WTC11 (cell line): Measurements from ENCODE around the gene UBL4A. TPM values are rescaled to one million over a fixed set of nuclear protein-coding genes. Genes with fewer than 3 reads are reported as not detected.

Source experiments
- ATAC-seq: fragments of 200-7000 bp; cut with Tn5 transposase; 2 replicates; pipeline ENCODE4 v1.10.0; 2021; ENCODE audit warnings: mild to moderate bottlenecking, moderate library complexity
- CTCF ChIA-PET: fragments of 300-600 bp; sonication (Branson Sonifier 250); formaldehyde crosslinking; loops from one replicate; lab custom pipeline; 2021; ENCODE audit warnings: antibody characterized with exemption; lab: Charles Lee
- POLR2A ChIA-PET: fragments of 350-600 bp; sonication (Branson Sonifier 250); formaldehyde crosslinking; loops from one replicate; lab custom pipeline; 2021; ENCODE audit warnings: antibody characterized with exemption; lab: Charles Lee
- DNase-seq: peaks from one replicate; pipeline ENCODE4 v3.0.0; 2021; ENCODE audit warnings: low spot score
- H3K27ac Mint-ChIP-seq: 2 replicates; pipeline ENCODE4 v1.8.0; 2021; ENCODE audit warnings: mixed read lengths
- H3K27me3 Mint-ChIP-seq: 2 replicates; pipeline ENCODE4 v1.8.0; 2021; ENCODE audit warnings: low read depth, mild to moderate bottlenecking, moderate library complexity, mixed read lengths
- H3K36me3 Mint-ChIP-seq: 2 replicates; pipeline ENCODE4 v1.8.0; 2021; ENCODE audit warnings: mixed read lengths
- H3K4me1 Mint-ChIP-seq: 2 replicates; pipeline ENCODE4 v1.8.0; 2022; ENCODE audit warnings: mixed read lengths
- H3K4me3 Mint-ChIP-seq: 2 replicates; pipeline ENCODE4 v1.8.0; 2021; ENCODE audit warnings: mild to moderate bottlenecking, moderate library complexity, mixed read lengths
- H3K9me3 Mint-ChIP-seq: 2 replicates; pipeline ENCODE4 v1.8.0; 2021; ENCODE audit warnings: mixed read lengths
- ARID4B ChIP-seq: sonication (generic); formaldehyde crosslinking; IDR thresholded peaks from 2 replicates; pipeline ENCODE4 v1.8.0; 2023; ENCODE audit warnings: missing genetic modification reagents, mild to moderate bottlenecking, borderline replicate concordance
- ATF6 ChIP-seq: sonication (generic); formaldehyde crosslinking; IDR thresholded peaks from 2 replicates; pipeline ENCODE4 v1.8.1; 2023; ENCODE audit warnings: mild to moderate bottlenecking, missing genetic modification reagents
- CBFB ChIP-seq: sonication (generic); formaldehyde crosslinking; IDR thresholded peaks from 2 replicates; pipeline ENCODE4 v1.8.1; 2022; ENCODE audit warnings: mild to moderate bottlenecking, low read depth, missing genetic modification reagents
- ETV6 ChIP-seq: sonication (generic); formaldehyde crosslinking; IDR thresholded peaks from 2 replicates; pipeline ENCODE4 v1.8.1; 2022; ENCODE audit warnings: mild to moderate bottlenecking, missing genetic modification reagents
- FOXJ3 ChIP-seq: sonication (generic); formaldehyde crosslinking; IDR thresholded peaks from 2 replicates; pipeline ENCODE4 v1.9.0; 2021; ENCODE audit warnings: missing genetic modification reagents, mild to moderate bottlenecking, borderline replicate concordance
- FOXP1 ChIP-seq: sonication (generic); formaldehyde crosslinking; IDR thresholded peaks from 2 replicates; pipeline ENCODE4 v1.8.0; 2022; ENCODE audit warnings: missing genetic modification reagents, mild to moderate bottlenecking, moderate library complexity, borderline replicate concordance
- JAZF1 ChIP-seq: fragments of 250-450 bp; sonication (Bioruptor Pico); IDR thresholded peaks from 2 replicates; pipeline ENCODE4 v1.9.0; 2021; ENCODE audit warnings: moderate library complexity, mild to moderate bottlenecking, inconsistent platforms
- JUN ChIP-seq: sonication (generic); formaldehyde crosslinking; IDR thresholded peaks from 2 replicates; pipeline ENCODE4 v1.8.0; 2023; ENCODE audit warnings: mild to moderate bottlenecking, missing genetic modification reagents
- NR2C2 ChIP-seq: sonication (generic); formaldehyde crosslinking; IDR thresholded peaks from 2 replicates; pipeline ENCODE4 v1.8.0; 2022; ENCODE audit warnings: mild to moderate bottlenecking, missing genetic modification reagents
- NR3C1 ChIP-seq: sonication (generic); formaldehyde crosslinking; conservative IDR thresholded peaks from 2 replicates; pipeline ENCODE4 v1.8.1; 2023; ENCODE audit warnings: low read depth, mild to moderate bottlenecking, missing genetic modification reagents
- OVOL2 ChIP-seq: fragments of 250-450 bp; sonication (Bioruptor Pico); IDR thresholded peaks from 2 replicates; pipeline ENCODE4 v1.9.0; 2021; ENCODE audit warnings: mild to moderate bottlenecking, borderline replicate concordance
- PRDM15 ChIP-seq: sonication (generic); formaldehyde crosslinking; IDR thresholded peaks from 2 replicates; pipeline ENCODE4 v1.8.0; 2022; ENCODE audit warnings: missing genetic modification reagents
- RELA ChIP-seq: sonication (generic); formaldehyde crosslinking; IDR thresholded peaks from 2 replicates; pipeline ENCODE4 v1.8.1; 2022; ENCODE audit warnings: missing genetic modification reagents, mild to moderate bottlenecking, borderline replicate concordance
- TEAD4 ChIP-seq: sonication (generic); formaldehyde crosslinking; IDR thresholded peaks from 2 replicates; pipeline ENCODE4 v1.8.0; 2022; ENCODE audit warnings: mild to moderate bottlenecking, missing genetic modification reagents
- ZMAT4 ChIP-seq: fragments of 250-450 bp; sonication (Bioruptor Pico); IDR thresholded peaks from 2 replicates; pipeline ENCODE4 v1.9.0; 2021; ENCODE audit warnings: mild to moderate bottlenecking
- ZNF281 ChIP-seq: sonication (generic); formaldehyde crosslinking; IDR thresholded peaks from 2 replicates; pipeline ENCODE4 v1.8.0; 2023; ENCODE audit warnings: mild to moderate bottlenecking, missing genetic modification reagents
- ZNF396 ChIP-seq: fragments of 250-450 bp; sonication (Bioruptor Pico); IDR thresholded peaks from 2 replicates; pipeline ENCODE4 v1.8.0; 2021; ENCODE audit warnings: mild to moderate bottlenecking, moderate library complexity, borderline replicate concordance
- total RNA-seq: library from RNA; stranded (reverse); gene quantifications from 3 replicates; pipeline ENCODE4 v1.2.3, GENCODE V29; 2021

The UBL4A gene
- total RNA-seq, 1 experiment from 2014 or later = 34.0 TPM

GRCh38 chrX:154469114-154469513 is 17.3 kb downstream of the UBL4A start:
- no peak for ATAC-seq
- Mint-ChIP-seq H3K4me3 (no peak overlapping the region), H3K4me1 (no peaks in the 10 kb centered on the region), H3K27me3 (no peaks in the 10 kb centered on the region), H3K9me3 (no peaks in the 10 kb centered on the region), H3K36me3 (0 out of 2 replicates have a peak, but pooled peaks cover 2% of the 10 kb centered on the region), H3K27ac (no peak overlapping the region)
- POLR2A ChIA-PET = no interaction called here
- CTCF ChIA-PET = interaction anchor here (0.6 to 1.2 kb wide), 2 partner anchors 58 to 376 kb away, joined by 3 to 6 read pairs; no protein-coding TSS in a partner anchor
- TF ChIP-seq RELA (no peak), FOXP1 (CRISPR knock-in tag) (no peak), NR3C1 (no peak), FOXJ3 (no peak), JAZF1 (CRISPR knock-in tag) (no peak)
- DNase-seq = no peak

- 0 out of 2 replicates have a peak, but pooled peaks cover 2% of the 10 kb centered on the region for H3K36me3 Mint-ChIP-seq
- TF ChIP-seq OVOL2 (no peak), JUN (CRISPR knock-in tag) (no peak), ZNF281 (no peak), ZMAT4 (CRISPR knock-in tag) (no peak), NR2C2 (CRISPR knock-in tag) (no peak), RELA (no peak), ARID4B (CRISPR knock-in tag) (no peak), ZNF396 (CRISPR knock-in tag) (no peak), CBFB (CRISPR knock-in tag) (no peak), PRDM15 (no peak), TEAD4 (CRISPR knock-in tag) (no peak), ATF6 (CRISPR knock-in tag) (no peak), ETV6 (CRISPR knock-in tag) (no peak)
- H3K4me3 Mint-ChIP-seq = no peak overlapping the region
- ATAC-seq (no peak), DNase-seq (no peak)
- H3K27me3 Mint-ChIP-seq = no peaks in the 10 kb centered on the region
- H3K9me3 Mint-ChIP-seq = no peaks in the 10 kb centered on the region
- ChIA-PET POLR2A (no interaction called here), CTCF (interaction anchor here (1.2 kb wide), 1 partner anchor 59 kb away, joined by 3 read pairs; no protein-coding TSS in a partner anchor)
- H3K27ac Mint-ChIP-seq = no peak overlapping the region
- no peaks in the 10 kb centered on the region for H3K4me1 Mint-ChIP-seq
Observed at GRCh38 chrX:154468217-154468616, 18.2 kb downstream of the UBL4A start.
